HepG2 (cell line): ENCODE measurements around the gene SRRM4.

Source experiments
- ATF3 ChIP-seq: sonication (generic); formaldehyde crosslinking; IDR thresholded peaks from 2 replicates; pipeline ENCODE4 v1.4.0; 2020; ENCODE audit warnings: missing genetic modification reagents
- CREB1 ChIP-seq, 2 experiments: fragments of 450-650 bp in 1 of 2; IDR thresholded peaks; 2 replicates each; pipeline ENCODE4 v1.6.1; 2016 to 2017; ENCODE audit warnings: control low read depth in 1 of 2, mild to moderate bottlenecking in 1 of 2, missing compliant biosample characterization in 1 of 2, missing genetic modification characterization in 1 of 2
- CTCF ChIP-seq: sonication (generic); formaldehyde crosslinking; IDR thresholded peaks from 2 replicates; pipeline ENCODE4 v1.5.0; 2020; ENCODE audit warnings: mild to moderate bottlenecking, missing genetic modification reagents, moderate library complexity
- EZH2 ChIP-seq: conservative IDR thresholded peaks from 2 replicates; pipeline ENCODE4 v1.6.1; 2012; ENCODE audit warnings: mild to moderate bottlenecking, low read depth, low read length, moderate library complexity
- HOXD1 ChIP-seq: sonication (generic); formaldehyde crosslinking; IDR thresholded peaks from 2 replicates; pipeline ENCODE4 v1.5.0; 2020; ENCODE audit warnings: missing genetic modification reagents
- LBX2 ChIP-seq: sonication (generic); formaldehyde crosslinking; IDR thresholded peaks from 2 replicates; pipeline ENCODE4 v1.5.0; 2020; ENCODE audit warnings: missing genetic modification reagents, mild to moderate bottlenecking, borderline replicate concordance
- RBAK ChIP-seq: sonication (generic); formaldehyde crosslinking; IDR thresholded peaks from 2 replicates; pipeline ENCODE4 v1.5.1; 2020; ENCODE audit warnings: mild to moderate bottlenecking, missing genetic modification reagents
- REPIN1 ChIP-seq: sonication (generic); formaldehyde crosslinking; IDR thresholded peaks from 2 replicates; pipeline ENCODE4 v1.8.0; 2022; ENCODE audit warnings: missing genetic modification reagents, low read depth, mild to moderate bottlenecking, borderline replicate concordance
- ZMAT3 ChIP-seq: sonication (generic); formaldehyde crosslinking; conservative IDR thresholded peaks from 2 replicates; pipeline ENCODE4 v1.7.0; 2021; ENCODE audit warnings: missing genetic modification reagents
- ZNF331 ChIP-seq: sonication (generic); formaldehyde crosslinking; IDR thresholded peaks from 2 replicates; pipeline ENCODE4 v1.4.0; 2020; ENCODE audit warnings: missing genetic modification reagents
- ZZZ3 ChIP-seq: sonication (generic); formaldehyde crosslinking; IDR thresholded peaks from 2 replicates; pipeline ENCODE4 v1.4.0; 2020; ENCODE audit warnings: missing genetic modification reagents, mild to moderate bottlenecking, borderline replicate concordance

- TF ChIP-seq HOXD1 (CRISPR knock-in tag) (no peak), ATF3 (CRISPR knock-in tag) (no peak), REPIN1 (CRISPR knock-in tag) (no peak), CTCF (CRISPR knock-in tag) (no peak), ZNF331 (CRISPR knock-in tag) (no peak), RBAK (no peak), LBX2 (CRISPR knock-in tag) (no peak), ZMAT3 (CRISPR knock-in tag) (no peak), CREB1 (IDR thresholded peaks at IDR 0.05) (no peak), CREB1 (CRISPR knock-in tag; IDR thresholded peaks at IDR 0.05) (no peak), ZZZ3 (CRISPR knock-in tag) (no peak), EZH2 (no peak)
Observed at GRCh38 chr12:119071176-119071575, 89.8 kb downstream of the SRRM4 start.
